ENCODE measurements around the gene FADS6.
A peak's percentile ranks its signal among the peaks of the same experiment; 100 is the strongest.
"Not testable (repeated sequence)": the region's sequence is repeated elsewhere in the genome, so short reads cannot be mapped to it uniquely, and the experiment has no call there.

The FADS6 gene

GRCh38 chr17:74920306-74920620 lies 26.8 kb upstream of the FADS6 start:
- no peak for DNase-seq

DNA sequence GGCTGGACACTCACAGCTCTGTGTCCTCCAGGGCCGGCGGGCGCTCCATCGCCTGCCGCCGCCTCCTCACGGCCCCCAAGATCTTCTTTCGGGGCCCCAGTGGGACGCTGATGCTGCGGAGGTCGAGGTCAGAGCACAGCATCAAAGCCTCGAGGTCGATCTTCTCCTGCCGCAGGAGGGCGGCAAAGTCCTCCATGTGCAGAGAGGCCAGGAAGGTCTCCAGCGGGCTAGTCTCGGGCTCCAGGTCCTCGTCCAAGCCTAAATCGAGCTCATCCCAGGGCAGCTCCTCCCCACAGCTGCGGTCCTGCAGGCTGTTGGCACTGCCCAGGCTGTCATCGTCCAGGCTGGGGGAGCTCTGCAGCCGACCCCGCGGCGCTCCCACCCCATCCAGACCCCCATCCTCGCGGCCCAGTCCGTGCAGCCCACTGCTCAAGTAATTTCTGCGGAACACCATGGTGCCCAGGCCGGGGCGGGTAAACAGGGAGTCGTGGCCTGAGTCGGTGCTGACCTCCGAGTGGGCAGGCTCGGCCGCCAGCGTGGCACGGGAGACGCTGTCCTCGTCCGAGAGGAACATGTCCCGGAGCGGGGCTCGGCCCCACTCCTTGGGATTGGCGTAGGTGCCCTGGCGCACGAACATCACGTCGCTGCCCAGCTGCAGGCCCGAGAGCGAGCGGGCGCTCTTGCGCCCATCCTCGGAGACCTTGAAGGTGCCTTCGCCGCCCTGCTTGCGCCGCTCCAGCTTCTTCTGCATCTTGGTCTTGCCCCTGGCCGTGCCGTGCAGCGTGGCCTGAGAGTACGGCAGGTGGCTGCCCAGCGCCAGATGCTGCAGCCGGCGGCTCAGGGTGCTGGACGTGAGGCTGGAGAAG lies 26.2 kb upstream of the FADS6 start:
- DNase-seq, result peak in 1 of 2 experiments; percentile 9

GRCh38 chr17:74918906-74919305 lies 25.5 kb upstream of the FADS6 start:
- no peak for DNase-seq

GRCh38 chr17:74917430-74917829 lies 24.0 kb upstream of the FADS6 start:
- no peak for DNase-seq

DNA sequence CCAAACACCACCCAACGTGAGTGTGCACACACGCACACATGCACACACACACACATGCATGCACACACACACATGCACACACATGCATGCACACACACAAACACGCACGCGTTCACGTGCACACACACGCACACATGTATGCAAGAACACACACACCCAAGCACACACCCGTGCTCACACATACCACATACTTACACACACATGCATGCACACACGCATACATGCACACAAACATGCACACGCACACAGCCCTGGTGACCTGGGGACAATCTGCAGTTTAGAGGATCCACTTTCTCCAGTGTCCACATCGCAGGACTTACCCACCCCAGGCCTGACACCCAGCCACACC lies 23.4 kb upstream of the FADS6 start:
- no peak for DNase-seq

- no peak for DNase-seq
Observed at GRCh38 chr17:74916136-74916850, 22.9 kb upstream of the FADS6 start.

DNA sequence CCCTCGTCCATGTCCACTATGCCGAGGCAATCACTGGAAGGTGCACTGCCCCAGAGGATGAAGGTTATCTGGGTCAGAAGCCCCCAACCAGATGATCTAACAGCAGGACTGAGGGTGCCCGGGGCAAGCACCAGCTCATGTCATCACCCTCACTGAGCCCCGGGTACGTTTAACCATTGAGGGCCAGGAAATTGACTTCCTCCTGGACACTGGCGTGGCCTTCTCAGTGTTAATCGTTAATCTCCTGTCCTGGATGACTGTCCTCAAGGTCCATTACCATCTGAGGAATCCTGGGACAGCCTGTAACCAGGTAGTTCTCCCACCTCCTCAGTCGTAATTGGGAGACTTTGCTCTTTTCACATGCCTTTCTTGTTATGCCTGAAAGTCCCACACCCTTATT lies 18.0 kb upstream of the FADS6 start:
- DNase-seq, result not testable (repeated sequence)

GRCh38 chr17:74909097-74909496 lies 15.7 kb upstream of the FADS6 start:
- DNase-seq, result not testable (repeated sequence)

GRCh38 chr17:74907012-74907411 lies 13.6 kb upstream of the FADS6 start:
- DNase-seq, result no peak

- not testable (repeated sequence) for DNase-seq
Observed at GRCh38 chr17:74906214-74906793, 12.9 kb upstream of the FADS6 start.

- no peak for DNase-seq
Observed at GRCh38 chr17:74904687-74905409, 11.4 kb upstream of the FADS6 start.

GRCh38 chr17:74903671-74904070 lies 10.2 kb upstream of the FADS6 start:
- no peak for DNase-seq

GRCh38 chr17:74903034-74903433 lies 9.6 kb upstream of the FADS6 start:
- DNase-seq, result no peak

GRCh38 chr17:74901353-74902135 lies 8.1 kb upstream of the FADS6 start:
- no peak for DNase-seq

GRCh38 chr17:74900208-74900607 lies 6.8 kb upstream of the FADS6 start:
- no peak for DNase-seq

GRCh38 chr17:74898376-74898946 lies 5.0 kb upstream of the FADS6 start:
- DNase-seq, result no peak

GRCh38 chr17:74893936-74894671 lies 671 bp upstream of the FADS6 start:
- no peak for DNase-seq

DNA sequence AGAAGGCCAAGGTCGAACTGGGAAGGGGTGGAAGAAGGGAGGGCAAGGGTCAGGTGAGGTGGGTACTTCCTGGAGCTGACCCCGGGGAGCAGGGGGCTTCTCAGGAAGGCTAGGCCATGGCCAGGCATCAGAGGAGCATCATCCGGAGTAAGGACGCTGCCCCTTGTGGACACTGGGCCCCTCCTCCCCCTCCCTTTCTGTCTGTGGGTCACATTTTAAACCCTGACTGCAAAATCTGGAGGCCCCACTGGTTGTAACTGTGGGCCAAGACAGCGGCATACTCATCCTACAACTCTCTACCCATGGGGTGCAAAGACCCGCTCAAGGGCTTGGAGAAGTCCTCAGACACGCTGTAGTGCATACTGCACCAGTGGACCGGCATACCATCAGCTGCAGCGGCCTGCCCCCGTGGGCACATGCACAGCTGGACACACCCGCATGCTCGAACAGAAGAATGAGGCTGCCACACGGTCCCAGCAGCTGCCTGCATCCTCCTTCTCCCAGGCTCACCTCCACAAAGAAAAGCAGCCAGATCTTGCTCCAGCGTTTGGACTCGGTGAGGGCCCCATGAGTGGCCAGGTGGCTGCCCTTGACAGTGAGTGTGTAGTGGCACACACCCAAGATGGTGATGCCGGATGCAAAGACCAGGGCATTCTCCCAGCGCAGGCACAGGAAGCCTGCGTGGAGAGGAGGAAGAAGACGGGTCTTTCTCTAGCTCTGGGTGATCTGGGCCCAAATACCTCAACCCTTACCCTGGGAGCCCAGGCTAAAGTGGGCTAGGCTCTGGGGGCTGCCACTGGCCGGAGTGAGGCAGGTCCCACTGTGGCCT lies 1.2 kb downstream of the FADS6 start:
- peak in 1 of 2 experiments; percentile 16 for DNase-seq

DNA sequence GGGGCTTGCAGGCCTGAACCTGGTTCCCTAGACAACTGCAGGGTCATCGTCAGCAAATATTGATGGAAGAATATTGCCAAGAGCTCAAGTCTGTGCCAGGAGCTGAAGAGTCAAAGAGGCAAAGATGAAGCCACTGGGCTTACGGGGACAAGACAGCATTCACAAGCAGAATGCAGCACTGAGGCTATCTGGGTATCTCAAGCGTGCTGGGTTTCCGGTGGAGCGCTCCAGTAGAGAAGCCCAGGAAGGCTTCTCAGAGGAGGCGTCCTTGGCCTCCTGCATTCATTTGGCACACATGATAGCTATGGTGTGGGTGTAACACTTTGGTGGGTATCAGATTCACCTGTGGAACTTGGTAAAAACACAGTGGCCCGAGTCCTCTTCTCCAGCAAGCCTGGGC lies 2.9 kb downstream of the FADS6 start:
- DNase-seq, result no peak

DNA sequence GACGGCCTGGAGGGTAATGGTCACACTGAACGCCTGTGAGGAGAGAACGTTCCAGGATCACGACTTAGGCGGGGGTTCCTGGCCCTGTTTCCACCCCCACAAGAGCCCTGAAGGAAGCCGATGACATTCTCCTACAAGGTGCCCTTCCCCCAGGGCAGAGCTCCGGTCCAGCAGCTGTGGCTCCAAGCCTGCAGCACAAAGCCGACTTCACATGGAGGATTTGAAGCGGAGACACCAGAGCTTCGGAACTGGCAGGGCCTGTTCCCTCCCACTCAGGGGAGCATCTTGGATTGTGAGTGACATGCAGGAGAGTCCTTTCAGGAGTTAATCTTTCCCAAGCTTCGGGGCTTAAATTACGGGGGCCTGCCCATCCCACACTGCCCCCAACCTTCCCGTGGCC lies 5.0 kb downstream of the FADS6 start:
- no peak for DNase-seq

All from SHP77 (cell line).